ENCODE data around the gene PCBP3.
"Not testable (repeated sequence)": the region's sequence is repeated elsewhere in the genome, so short reads cannot be mapped to it uniquely, and the experiment has no call there.

PCBP3 gene

GRCh38 chr21:45849651-45850050 is 206.1 kb downstream of the PCBP3 start:
- H3K9me3 ChIP-seq (ENCODE audit: low read length) = no peaks in the 10 kb centered on the region
- H3K36me3 ChIP-seq (ENCODE audit: insufficient read depth, low read length) = no peaks in the 10 kb centered on the region
- peaks cover 13% of the 10 kb centered on the region for H3K4me1 ChIP-seq (ENCODE audit: insufficient read depth, low read length)
- H3K27me3 ChIP-seq (ENCODE audit: insufficient read depth, low read length) = no peaks in the 10 kb centered on the region
- no peak overlapping the region for H3K4me3 ChIP-seq (ENCODE audit: low read length)
- no peak overlapping the region for H2AFZ ChIP-seq (ENCODE audit: low read depth, low read length)

DNA sequence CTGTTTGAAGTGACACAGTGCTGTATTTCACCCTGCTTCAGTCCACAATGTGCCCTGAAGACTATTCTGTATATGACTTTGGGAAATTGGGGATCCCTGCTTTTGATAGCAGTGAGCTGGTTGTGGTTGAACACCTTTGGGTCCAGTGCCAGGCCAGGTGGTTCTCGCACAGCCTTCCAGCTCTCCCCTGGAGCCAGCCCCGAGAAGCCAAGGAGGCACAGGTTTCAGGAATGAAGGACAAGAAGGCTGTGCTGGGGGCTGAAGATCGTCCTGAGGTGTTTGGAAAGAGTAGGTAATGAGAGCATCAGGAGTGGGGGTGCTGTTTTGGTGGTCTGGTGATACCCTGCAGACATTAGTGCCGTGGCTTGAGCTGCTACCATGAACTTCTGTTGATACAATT is 206.7 kb downstream of the PCBP3 start:
- Histone ChIP-seq H3K27me3 (ENCODE audit: insufficient read depth, low read length) (no peaks in the 10 kb centered on the region), H3K9me3 (ENCODE audit: low read length) (no peaks in the 10 kb centered on the region), H3K36me3 (ENCODE audit: insufficient read depth, low read length) (no peaks in the 10 kb centered on the region), H2AFZ (ENCODE audit: low read depth, low read length) (no peak overlapping the region), H3K4me1 (ENCODE audit: insufficient read depth, low read length) (peaks cover 13% of the 10 kb centered on the region), H3K4me3 (ENCODE audit: low read length) (no peak overlapping the region)

DNA sequence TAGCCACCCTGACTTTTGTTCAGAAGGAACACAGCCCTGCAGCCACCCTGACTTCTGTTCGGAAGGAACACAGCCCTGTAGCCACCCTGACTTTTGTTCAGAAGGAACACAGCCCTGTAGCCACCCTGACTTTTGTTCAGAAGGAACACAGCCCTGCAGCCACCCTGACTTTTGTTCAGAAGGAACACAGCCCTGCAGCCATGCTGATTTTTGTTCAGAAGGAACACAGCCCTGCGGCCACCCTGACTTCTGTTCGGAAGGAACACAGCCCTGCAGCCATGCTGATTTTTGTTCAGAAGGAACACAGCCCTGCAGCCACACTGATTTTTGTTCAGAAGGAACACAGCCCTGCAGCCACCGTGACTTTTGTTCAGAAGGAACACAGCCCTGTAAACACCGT is 208.9 kb downstream of the PCBP3 start:
- not testable (repeated sequence) for H3K4me1 ChIP-seq (ENCODE audit: insufficient read depth, low read length); H2AFZ ChIP-seq (ENCODE audit: low read depth, low read length); H3K9me3 ChIP-seq (ENCODE audit: low read length); H3K36me3 ChIP-seq (ENCODE audit: insufficient read depth, low read length); H3K27me3 ChIP-seq (ENCODE audit: insufficient read depth, low read length); H3K4me3 ChIP-seq (ENCODE audit: low read length)

DNA sequence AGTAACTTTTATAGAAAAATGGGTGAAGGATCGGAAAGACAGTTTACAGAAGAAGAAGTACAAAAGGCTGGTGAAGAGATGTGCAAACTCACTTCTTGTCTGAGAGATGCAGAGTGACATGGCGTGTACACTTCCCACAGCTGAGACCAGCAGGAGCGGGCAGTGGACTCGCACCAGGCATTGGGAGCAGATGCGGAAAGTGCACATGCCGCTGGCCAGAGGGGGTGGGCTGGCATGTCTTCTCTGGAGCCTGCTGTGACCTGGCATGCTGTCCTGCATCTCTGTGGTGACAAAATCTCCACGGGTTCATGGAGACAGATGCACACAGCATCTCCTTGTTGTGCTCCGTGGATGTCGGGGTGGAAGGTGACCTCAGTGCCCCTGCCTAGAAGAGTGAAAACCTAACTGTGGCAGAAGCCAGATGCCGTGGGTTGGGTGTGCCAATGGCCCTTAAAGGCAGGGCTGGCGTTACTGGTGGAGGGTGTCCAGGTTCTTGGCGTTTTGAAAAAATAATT is 209.4 kb downstream of the PCBP3 start:
- H3K27me3 ChIP-seq (ENCODE audit: insufficient read depth, low read length) = no peaks in the 10 kb centered on the region
- H2AFZ ChIP-seq (ENCODE audit: low read depth, low read length) = no peak overlapping the region
- no peaks in the 10 kb centered on the region for H3K36me3 ChIP-seq (ENCODE audit: insufficient read depth, low read length)
- no peaks in the 10 kb centered on the region for H3K9me3 ChIP-seq (ENCODE audit: low read length)
- no peak overlapping the region for H3K4me3 ChIP-seq (ENCODE audit: low read length)
- H3K4me1 ChIP-seq (ENCODE audit: insufficient read depth, low read length) = no peaks in the 10 kb centered on the region

DNA sequence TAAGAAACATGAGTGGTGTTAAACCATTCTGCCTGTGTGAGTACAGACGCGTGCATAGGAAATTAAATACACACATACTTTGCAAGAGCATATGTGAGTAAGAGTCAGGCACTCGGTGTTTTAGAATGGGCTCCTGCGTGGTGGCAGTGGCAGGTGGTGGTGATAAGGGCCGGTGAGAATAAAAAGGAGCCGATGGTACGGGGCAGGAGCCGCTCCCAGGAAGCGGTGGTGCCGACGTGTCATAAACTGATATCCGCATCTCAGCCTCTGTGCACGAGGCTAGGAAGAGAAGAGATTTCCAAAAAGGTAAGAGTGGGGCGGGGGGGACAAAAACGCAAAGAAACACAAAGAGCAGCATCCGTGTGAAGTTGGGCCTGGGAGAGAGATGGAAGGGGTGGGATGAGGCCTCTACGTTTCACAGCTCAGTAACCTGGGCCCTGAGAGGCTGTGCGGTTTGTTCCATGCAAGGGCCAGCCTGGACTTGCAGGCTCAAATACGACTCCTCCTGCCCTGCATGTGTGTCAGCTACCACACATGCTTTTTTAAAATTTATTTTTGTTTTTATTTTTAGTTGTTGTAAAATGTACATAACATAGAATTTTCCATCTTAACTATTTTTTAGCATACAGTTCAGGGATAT is 210.3 kb downstream of the PCBP3 start:
- no peak overlapping the region for H3K4me3 ChIP-seq (ENCODE audit: low read length)
- no peaks in the 10 kb centered on the region for H3K27me3 ChIP-seq (ENCODE audit: insufficient read depth, low read length)
- no peak overlapping the region for H2AFZ ChIP-seq (ENCODE audit: low read depth, low read length)
- no peaks in the 10 kb centered on the region for H3K36me3 ChIP-seq (ENCODE audit: insufficient read depth, low read length)
- H3K9me3 ChIP-seq (ENCODE audit: low read length) = peaks cover 3% of the 10 kb centered on the region
- no peaks in the 10 kb centered on the region for H3K4me1 ChIP-seq (ENCODE audit: insufficient read depth, low read length)

- H3K9me3 ChIP-seq (ENCODE audit: low read length) = peaks cover 3% of the 10 kb centered on the region
Observed at GRCh38 chr21:45854690-45855247, 211.2 kb downstream of the PCBP3 start.

DNA sequence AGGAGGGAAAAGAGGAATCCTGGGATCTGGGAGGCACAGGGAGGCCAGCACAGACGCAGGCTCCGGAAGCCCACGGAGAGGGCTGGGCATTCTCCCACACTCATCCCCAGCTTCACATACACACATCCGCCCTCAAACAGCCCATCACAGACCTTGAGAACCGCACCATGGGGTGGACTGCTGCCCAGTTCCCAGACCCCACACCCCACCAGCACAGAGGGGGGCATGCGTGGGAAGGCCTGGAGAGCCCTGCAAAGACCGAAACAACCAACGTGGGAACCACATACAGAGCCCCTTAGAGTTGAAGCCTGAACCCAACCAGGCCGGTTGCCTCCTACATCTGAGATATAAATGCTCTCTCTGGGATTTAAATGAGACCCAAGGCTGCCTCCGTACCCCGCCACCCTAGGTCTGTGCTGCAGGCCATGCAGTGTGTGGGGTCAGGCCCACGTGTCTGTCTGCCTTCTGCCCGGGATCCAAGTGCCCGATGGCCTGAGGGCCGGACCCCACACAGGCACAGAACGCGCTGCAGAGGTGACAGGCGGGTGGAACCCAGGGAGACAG is 211.8 kb downstream of the PCBP3 start:
- Histone ChIP-seq H3K4me3 (ENCODE audit: low read length) (no peak overlapping the region), H3K36me3 (ENCODE audit: insufficient read depth, low read length) (no peaks in the 10 kb centered on the region), H2AFZ (ENCODE audit: low read depth, low read length) (no peak overlapping the region), H3K9me3 (ENCODE audit: low read length) (peaks cover 3% of the 10 kb centered on the region), H3K27me3 (ENCODE audit: insufficient read depth, low read length) (no peaks in the 10 kb centered on the region), H3K4me1 (ENCODE audit: insufficient read depth, low read length) (no peaks in the 10 kb centered on the region)

More at GRCh38 chr21:45854690-45855247, 211.2 kb downstream of the PCBP3 start:
- H3K4me3 ChIP-seq (ENCODE audit: low read length) = no peak overlapping the region
- H3K36me3 ChIP-seq (ENCODE audit: insufficient read depth, low read length) = no peaks in the 10 kb centered on the region
- no peak overlapping the region for H2AFZ ChIP-seq (ENCODE audit: low read depth, low read length)
- H3K4me1 ChIP-seq (ENCODE audit: insufficient read depth, low read length) = no peaks in the 10 kb centered on the region
- no peaks in the 10 kb centered on the region for H3K27me3 ChIP-seq (ENCODE audit: insufficient read depth, low read length)

GRCh38 chr21:45856442-45856841 is 212.9 kb downstream of the PCBP3 start:
- Histone ChIP-seq H3K27me3 (ENCODE audit: insufficient read depth, low read length) (peaks cover 3% of the 10 kb centered on the region), H3K4me3 (ENCODE audit: low read length) (no peak overlapping the region), H3K4me1 (ENCODE audit: insufficient read depth, low read length) (no peaks in the 10 kb centered on the region), H3K36me3 (ENCODE audit: insufficient read depth, low read length) (no peaks in the 10 kb centered on the region), H3K9me3 (ENCODE audit: low read length) (peaks cover 3% of the 10 kb centered on the region), H2AFZ (ENCODE audit: low read depth, low read length) (no peak overlapping the region)

DNA sequence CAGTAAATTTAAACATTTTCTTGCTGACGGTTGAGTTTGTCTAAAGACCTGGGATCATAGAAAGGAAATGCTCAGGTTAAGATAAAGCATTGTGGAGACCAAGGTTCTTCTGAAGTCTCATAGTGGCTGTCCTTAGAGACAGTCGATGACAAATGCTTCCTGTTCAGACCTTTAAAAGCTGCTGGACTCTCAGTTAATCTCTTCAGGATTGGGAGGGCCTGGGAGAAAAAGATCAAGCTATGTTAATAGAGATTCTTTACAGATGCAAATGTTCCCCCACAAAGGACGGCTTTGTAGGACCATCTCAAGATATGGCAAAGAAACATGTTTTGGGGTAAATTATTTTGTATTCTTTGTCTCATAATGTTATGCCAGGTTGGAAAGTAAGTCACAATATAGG is 213.4 kb downstream of the PCBP3 start:
- Histone ChIP-seq H2AFZ (ENCODE audit: low read depth, low read length) (no peak overlapping the region), H3K9me3 (ENCODE audit: low read length) (peaks cover 3% of the 10 kb centered on the region), H3K4me3 (ENCODE audit: low read length) (no peak overlapping the region), H3K36me3 (ENCODE audit: insufficient read depth, low read length) (no peaks in the 10 kb centered on the region), H3K27me3 (ENCODE audit: insufficient read depth, low read length) (peaks cover 7% of the 10 kb centered on the region), H3K4me1 (ENCODE audit: insufficient read depth, low read length) (no peaks in the 10 kb centered on the region)

DNA sequence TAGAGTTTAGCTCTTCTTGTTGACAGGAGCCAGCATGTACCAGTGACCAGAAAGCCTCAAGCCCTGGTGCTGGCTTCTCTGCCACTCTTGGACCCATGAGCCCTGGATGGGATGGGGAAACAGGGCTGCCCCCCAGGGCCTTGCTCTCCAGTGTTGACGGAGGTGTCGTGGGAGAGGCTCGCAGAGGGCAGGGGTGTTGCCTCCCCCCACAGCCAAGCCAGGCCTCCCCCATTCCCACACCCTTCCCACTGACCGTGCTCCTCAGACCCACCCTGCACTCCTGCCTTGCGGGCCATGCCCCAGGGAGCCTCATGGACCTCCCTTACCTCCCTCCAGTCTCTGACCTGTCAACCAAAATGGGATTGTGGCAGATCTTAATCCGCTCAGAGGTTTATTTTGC is 214.2 kb downstream of the PCBP3 start:
- Histone ChIP-seq H3K4me1 (ENCODE audit: insufficient read depth, low read length) (no peaks in the 10 kb centered on the region), H2AFZ (ENCODE audit: low read depth, low read length) (no peak overlapping the region), H3K36me3 (ENCODE audit: insufficient read depth, low read length) (no peaks in the 10 kb centered on the region), H3K27me3 (ENCODE audit: insufficient read depth, low read length) (peaks cover 7% of the 10 kb centered on the region), H3K9me3 (ENCODE audit: low read length) (peaks cover 3% of the 10 kb centered on the region), H3K4me3 (ENCODE audit: low read length) (no peak overlapping the region)

DNA sequence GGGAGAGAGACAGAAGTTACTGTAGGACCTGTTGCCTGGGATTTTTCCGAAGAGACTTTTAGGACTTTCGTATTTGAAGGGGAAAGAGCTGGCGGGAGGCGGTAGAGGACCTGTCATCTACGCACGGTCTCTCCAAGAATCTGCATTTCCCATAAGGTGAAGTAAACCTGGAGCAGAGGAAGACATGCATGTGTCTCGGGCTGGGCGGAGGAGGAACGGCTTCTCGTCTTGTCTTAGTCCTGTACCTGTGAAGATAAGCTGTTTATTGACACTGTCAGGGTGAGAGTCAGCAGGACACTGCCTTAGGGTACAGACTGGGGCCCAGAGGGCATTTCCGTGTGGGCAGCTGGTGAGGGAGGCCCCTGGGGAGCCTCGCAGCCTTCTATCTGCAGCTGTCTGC is 214.7 kb downstream of the PCBP3 start:
- Histone ChIP-seq H3K27me3 (ENCODE audit: insufficient read depth, low read length) (peaks cover 7% of the 10 kb centered on the region), H3K36me3 (ENCODE audit: insufficient read depth, low read length) (no peaks in the 10 kb centered on the region), H3K4me3 (ENCODE audit: low read length) (no peak overlapping the region), H3K4me1 (ENCODE audit: insufficient read depth, low read length) (no peaks in the 10 kb centered on the region), H2AFZ (ENCODE audit: low read depth, low read length) (no peak overlapping the region), H3K9me3 (ENCODE audit: low read length) (peaks cover 3% of the 10 kb centered on the region)

- no peaks in the 10 kb centered on the region for H3K4me1 ChIP-seq (ENCODE audit: insufficient read depth, low read length)
- H2AFZ ChIP-seq (ENCODE audit: low read depth, low read length) = no peak overlapping the region
- no peaks in the 10 kb centered on the region for H3K36me3 ChIP-seq (ENCODE audit: insufficient read depth, low read length)
- no peak overlapping the region for H3K4me3 ChIP-seq (ENCODE audit: low read length)
- H3K27me3 ChIP-seq (ENCODE audit: insufficient read depth, low read length) = peaks cover 7% of the 10 kb centered on the region
- H3K9me3 ChIP-seq (ENCODE audit: low read length) = peaks cover 3% of the 10 kb centered on the region
Observed at GRCh38 chr21:45859041-45859761, 215.7 kb downstream of the PCBP3 start.

GRCh38 chr21:45859762-45860357 is 216.3 kb downstream of the PCBP3 start:
- Histone ChIP-seq H3K4me3 (ENCODE audit: low read length) (no peak overlapping the region), H3K27me3 (ENCODE audit: insufficient read depth, low read length) (peaks cover 7% of the 10 kb centered on the region), H2AFZ (ENCODE audit: low read depth, low read length) (no peak overlapping the region), H3K4me1 (ENCODE audit: insufficient read depth, low read length) (no peaks in the 10 kb centered on the region), H3K36me3 (ENCODE audit: insufficient read depth, low read length) (no peaks in the 10 kb centered on the region), H3K9me3 (ENCODE audit: low read length) (peaks cover 3% of the 10 kb centered on the region)

All from neuron (in vitro differentiated cells).